HG03108 (cell line): ENCODE data around the gene IBA57.
"Not testable (repeated sequence)": the region's sequence is repeated elsewhere in the genome, so short reads cannot be mapped to it uniquely, and the experiment has no call there.

Experiments used
- ATAC-seq: cut with Tn5 transposase; IDR thresholded peaks from one replicate; pipeline ENCODE4 v1.9.1; 2021; ENCODE audit warnings: moderate library complexity; ENCODE audit not compliant: unreplicated experiment

Gene IBA57

DNA sequence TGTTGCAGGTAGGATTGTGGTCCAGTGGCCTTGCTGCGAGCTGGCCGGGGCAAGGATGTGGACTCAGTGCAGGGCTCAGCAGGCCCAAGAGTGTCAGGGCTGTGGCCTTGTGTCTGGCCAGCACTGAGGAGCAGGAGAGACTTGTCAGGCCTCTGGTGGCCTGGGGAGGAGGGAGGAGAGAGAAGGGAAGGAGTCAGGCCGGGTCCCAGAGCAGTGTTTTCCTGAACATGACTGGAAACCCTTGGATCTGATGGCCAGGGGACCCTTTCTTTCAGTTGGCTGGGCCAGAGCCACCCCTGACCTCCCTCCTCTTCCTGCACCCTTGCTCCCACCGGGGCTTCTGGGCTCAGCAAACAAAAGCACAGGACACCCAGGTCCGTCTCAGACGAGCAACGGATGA lies 5.1 kb downstream of the IBA57 start:
- no peak for ATAC-seq

DNA sequence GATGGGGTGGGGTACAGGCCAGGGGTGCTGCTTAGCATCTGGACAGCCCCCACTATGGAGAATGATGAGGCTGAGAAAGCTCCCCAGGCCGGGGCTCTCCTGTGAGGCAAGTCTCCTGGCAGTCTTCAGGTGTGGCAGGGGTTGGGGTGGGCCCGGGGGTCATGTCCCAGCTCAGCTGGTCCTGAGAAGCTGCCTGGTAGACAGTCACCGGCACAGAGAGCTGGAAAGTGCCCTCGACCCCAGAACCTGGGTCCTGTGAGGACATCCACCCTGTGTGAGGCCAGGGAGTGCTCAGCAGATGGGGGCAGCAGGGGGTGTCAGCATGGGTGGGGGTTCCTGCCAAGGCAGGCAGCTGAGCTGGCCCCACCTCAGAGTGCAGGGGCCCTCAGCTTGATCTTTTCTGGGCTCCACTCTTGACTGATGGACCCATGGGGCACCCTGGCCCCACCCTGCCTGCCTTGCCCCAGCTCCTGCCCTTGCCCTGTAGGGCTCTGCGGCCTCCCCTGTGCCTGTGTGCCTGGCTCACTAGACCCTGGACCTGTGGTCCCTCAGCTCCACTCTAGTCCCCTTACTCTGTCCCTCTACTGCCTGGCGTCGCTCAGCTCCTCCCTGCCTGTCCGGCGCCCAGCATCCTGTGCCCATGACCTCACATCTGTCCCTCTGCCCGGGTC lies 5.8 kb downstream of the IBA57 start:
- ATAC-seq, result no peak

DNA sequence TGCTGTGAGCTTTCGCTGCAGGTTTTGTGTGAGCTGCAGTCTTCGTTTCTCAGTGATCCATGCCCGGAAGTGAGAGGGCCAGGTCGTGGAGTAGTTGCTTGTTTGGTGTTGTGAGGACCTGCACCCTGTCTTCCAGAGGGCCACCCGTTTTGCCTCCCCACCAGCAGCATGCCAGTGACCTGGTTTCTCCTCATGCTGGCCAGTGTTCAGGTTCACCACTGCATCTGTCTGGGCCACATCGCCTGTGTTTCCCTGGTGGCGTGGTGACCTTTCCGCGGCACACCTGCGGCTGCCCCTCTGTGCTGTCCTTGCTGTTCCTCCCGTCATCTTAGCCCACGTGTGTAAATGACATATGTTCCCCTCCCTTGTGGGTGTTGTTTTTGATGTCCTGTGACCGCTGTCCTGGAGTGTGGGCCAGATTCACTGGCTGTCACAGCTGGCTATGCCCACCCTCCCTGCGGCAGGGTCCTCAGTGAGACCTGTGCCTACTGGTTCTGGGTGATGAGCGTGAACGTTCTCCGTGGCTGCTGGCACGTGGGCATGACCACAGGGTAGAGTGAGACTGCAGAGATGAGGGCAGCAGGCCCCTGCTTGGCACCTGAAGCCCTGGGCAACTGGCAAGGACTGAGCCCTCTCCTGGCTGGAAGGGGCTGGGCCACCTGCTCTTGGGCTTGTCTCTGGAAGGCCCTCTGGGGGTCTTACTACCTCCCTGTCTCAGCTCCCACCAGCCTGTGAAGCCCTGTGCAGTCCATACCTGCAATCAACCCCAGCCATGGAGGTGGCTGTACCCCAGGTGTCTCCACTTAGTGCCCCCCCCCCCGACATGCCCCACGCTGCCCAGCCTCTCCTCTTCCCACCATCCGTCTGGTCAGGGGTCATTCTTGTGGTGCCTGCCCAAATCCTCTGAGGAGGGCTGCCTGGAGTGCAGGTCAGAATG lies 7.3 kb downstream of the IBA57 start:
- no peak for ATAC-seq

DNA sequence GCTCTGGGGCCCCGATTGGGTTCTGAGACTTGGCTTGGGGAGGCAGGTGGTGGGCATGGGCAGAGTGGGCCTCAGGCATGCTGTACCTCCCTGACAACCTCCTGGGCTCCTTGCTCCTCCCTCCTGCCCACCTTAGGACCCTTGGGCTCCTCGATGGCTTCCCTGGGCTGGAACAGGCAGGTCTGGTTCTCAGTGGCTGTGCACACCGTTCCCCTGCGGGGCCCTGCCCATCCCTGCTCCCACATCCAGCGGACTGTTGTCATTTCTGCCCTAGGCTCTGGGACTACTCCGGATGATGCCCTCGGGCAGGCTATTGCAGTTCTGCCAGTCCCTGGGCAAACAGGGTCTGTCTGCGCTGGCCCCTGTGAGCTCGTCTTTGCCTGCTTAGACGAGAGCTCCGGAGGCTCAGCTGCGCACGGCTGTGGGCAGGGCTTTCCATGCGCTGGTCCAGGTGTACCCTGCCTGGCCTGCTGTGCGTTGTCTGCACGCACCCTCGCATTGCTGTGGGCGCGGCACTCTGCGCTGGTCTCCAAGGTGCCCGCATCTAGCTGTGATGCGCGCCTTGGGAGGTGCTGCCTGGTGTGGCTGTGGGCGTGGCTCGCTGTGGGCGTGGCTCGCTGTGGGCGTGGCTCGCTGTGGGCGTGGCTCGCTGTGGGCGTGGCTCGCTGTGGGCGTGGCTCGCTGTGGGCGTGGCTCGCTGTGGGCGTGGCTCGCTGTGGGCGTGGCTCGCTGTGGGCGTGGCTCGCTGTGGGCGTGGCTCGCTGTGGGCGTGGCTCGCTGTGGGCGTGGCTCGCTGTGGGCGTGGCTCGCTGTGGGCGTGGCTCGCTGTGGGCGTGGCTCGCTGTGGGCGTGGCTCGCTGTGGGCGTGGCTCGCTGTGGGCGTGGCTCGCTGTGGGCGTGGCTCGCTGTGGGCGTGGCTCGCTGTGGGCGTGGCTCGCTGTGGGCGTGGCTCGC lies 8.2 kb downstream of the IBA57 start:
- ATAC-seq, result not testable (repeated sequence)

DNA sequence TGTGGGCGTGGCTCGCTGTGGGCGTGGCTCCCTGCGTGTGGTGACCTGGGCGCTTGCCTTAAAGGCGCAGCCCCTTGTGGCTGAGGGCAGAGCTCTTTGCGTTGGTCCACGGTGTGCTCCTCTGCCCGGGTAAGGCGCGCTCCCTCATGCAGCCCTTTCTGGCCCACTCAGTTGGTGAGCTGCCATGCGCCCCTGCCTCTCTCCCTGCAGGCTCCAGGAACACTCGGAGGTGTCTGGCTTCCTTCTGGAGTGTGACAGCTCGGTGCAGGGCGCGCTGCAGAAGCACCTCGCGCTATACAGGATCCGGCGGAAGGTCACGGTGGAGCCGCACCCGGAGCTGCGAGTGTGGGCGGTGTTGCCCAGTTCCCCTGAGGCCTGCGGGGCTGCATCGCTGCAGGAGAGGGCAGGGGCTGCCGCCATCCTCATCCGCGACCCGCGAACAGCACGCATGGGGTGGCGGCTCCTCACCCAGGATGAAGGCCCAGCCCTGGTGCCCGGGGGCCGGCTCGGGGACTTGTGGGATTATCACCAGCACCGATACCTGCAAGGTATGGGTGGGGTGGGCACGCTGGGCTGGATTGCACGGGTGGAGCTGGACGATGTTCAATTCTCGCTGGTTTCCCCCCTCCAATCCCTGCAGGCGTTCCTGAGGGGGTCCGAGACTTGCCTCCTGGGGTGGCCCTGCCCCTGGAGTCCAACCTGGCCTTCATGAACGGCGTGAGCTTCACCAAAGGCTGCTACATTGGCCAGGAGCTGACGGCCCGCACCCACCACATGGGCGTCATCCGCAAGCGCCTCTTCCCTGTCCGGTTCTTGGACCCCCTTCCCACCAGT lies 9.1 kb downstream of the IBA57 start:
- no peak for ATAC-seq

DNA sequence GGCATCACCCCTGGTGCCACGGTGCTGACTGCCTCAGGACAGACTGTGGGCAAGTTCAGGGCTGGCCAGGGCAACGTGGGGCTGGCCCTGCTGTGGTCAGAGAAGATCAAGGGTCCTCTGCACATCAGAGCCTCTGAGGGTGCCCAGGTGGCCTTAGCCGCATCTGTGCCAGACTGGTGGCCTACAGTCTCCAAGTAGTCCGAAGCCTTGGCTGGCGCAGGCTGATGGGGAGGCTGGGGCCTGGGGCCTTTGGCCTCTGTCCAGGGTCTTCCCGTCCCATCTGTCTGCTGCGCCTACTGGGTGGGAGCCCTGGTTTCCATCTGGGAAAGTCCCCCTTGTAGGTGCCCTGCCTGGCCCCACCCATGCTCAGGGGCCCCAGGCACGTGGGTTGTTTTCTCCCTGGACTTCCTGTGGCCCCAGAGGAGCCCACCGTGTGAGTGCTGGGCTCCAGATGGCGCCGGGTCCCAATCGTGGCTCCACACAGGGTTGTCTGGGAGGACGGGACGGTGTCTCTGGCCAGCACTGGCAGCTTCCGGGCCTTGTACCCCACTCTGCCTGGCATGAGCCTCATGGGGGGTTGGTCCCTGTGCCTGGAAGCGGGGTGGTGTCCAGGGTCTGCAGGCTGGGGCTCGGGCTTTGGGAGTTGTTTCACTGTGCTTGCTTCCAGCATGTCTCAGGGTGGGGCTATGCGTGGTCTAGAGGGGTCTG lies 9.9 kb downstream of the IBA57 start:
- no peak for ATAC-seq

DNA sequence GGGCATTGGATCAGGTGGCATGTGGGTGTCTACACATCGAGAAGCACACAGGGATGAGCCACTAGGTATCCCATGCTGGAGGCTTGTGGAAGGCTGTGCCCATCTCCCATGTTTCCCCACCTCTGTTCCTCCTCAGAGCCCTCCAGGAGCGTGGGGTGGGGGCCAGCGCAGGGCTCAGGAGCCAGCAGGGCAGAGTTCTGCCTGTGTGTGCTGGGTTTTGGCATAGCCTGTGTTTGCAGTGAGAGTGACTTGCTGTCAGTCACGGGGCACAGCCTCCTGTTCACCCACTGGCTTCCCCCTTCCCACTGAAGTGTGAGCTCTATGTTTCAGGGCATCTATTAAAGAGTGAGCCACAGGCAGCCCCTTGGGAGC lies 10.4 kb downstream of the IBA57 start:
- ATAC-seq, result no peak

DNA sequence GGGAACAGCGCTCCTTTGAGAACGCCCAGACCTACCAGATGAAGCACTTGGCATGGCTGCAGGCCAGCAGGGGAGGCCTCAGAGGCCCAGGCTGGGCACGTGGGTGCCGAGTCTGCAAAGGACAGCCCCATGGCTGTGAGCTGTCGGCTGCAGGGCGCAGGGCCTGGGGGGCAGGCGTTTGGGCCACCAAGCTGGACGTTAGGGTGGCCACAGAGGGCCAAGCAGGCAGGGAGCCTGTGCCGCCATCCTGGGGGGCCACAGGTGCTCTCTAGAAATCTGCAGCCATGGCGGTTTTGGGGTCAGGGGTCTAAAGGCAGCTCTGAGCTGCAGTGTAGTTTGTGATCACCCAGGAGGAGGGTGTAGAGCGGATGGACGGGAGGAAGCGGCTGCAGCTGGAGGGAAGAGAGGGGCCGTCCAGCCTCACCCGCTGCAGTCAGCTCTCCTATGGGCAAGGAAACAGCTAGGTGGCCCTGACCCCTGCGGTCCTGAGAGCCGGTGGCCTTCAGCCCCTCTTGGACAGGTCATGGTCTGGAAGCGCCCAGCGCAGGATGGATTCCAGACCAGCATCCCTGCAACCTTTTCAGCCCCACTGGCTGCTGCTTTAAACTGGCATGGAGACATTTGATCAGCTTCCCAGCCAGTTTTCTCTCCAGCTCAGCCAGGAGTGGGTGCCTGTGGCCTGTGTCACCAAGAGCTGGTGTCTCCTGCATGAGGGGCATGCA lies 11.0 kb downstream of the IBA57 start:
- ATAC-seq, result no peak

DNA sequence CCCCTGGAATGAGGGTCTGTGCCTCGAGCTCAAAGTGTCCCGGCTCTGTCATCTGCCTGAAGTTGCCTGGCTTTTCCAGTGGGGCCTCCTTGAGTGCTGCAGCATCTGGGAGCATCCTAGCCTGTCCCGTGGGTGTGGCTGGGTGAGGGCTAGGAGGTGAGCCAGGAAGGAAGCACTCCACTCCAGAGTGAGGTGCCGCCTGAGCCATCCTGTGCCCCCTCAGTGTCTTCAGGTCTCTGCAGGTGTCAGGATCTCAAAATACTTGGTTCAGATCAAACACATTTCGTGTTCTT lies 11.5 kb downstream of the IBA57 start:
- no peak for ATAC-seq

DNA sequence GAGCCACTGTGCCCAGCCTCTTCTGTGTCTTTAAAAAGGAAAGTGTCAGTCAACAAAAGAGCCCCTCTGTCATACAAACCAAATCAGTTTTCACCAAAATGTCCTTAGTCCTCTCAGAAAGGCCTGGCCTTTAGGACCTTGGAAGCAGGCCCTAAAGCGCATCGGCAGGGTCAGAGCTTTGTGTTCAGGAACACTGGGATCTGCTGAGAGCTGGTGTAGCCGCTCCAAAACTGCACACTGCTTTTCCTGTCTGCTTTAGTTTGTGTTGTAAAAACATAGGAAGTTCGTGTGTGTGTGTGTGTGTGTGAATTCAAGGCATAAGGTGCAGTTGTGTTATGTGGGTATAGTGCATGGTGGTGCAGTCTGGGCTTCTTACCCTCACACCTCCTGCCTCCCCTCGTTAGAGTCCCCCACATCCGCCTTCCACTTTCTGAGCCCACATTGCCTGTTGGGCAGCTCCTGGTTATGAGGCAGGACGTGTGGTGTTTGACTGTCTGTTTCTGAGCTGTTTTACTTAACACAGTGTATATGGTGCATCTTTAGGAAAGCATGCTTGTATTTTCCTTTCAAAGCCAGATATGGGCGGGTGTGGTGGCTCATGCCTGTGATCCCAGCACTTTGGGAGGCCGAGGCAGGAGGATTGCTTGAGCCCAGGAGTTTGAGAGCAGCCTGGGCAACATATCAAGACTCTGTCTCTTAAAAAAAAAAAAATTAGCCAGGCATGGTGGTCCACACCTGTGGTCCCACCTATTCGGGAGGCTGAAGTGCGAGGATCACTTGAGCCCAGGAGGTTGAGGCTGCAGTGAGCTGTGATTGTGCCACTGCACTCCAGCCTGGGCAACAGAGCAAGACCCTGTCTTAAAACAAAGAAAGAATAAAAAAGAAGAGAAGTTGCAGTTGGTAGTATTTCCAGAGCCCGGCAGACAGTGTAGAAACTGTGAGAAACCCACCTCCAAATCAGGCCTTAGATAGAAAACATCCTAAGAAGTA lies 12.4 kb downstream of the IBA57 start:
- ATAC-seq, result no peak

DNA sequence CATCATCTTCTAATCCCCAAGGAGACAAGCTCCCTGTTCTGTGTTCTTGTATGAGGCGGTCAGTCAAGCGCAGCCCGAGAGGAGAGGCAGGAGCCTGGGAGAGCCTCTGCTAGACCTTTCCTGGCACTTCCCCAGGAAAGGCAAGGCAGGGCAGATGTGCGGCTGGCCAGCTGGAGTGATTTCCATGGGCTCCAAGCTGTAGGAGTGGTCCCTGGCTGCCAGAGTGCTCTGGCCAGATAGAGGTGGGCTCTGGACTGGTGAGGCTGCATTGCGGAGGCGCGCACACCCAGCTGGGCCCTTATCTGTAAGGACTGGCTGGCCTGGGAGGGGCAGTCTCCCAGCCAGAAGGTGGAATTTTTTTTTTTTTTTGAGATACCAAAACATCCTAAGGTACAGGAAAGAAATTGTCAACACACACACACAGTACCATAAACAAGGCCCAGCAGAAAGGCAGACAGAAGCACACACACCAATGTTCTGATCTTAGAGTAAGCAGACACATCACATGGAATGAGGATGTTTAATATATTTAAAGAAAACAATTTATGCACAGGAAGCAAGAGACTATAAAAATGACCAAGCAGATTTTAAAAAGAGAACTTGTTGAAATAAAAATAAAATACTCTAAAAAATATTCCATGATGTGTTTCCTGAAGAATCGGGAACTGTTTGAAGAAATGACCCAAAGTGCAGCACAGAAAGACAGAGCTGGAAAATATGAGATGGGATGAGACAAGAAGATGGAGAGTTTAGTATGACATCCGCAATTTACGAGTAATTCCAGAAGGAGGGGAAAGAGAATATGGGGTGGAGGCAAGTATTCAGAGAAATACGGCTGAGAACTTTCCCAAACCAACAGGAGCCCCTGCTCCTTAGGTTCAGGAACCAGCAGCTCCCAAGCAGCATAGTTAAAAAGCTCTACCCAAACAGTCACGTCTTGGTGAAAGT lies 13.4 kb downstream of the IBA57 start:
- ATAC-seq, result no peak

DNA sequence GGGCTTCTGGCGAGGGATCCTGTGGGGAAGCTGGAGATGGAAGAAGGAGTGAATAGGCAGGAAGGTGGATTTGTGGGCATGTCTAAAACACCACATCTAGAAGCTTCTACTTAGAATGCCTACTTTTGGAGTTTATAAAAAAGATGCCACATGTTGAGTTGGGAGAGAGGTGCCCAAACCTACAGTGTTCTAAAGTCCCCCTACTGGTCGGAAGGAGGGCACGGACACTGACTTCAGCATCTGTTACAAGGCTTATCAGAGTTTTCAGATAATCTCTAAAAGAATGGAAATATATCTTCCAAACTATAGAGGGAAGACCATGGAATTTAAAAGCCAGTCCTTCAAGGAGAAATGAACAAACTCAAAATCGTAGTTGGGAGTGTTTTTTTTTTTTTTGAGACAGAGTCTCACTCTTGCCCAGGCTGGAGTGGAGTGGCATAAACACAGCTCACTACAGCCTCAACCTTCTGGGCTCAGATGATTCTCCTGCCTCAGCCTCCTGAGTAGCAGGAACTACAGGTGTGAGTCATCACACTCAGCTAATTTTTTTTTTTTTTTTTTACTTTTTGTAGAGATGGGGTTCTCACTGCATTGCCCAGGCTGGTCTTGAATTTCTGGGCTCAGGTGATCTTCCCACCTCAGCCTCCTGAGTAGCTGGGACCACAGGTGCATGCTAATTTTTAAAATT lies 14.8 kb downstream of the IBA57 start:
- no peak for ATAC-seq

DNA sequence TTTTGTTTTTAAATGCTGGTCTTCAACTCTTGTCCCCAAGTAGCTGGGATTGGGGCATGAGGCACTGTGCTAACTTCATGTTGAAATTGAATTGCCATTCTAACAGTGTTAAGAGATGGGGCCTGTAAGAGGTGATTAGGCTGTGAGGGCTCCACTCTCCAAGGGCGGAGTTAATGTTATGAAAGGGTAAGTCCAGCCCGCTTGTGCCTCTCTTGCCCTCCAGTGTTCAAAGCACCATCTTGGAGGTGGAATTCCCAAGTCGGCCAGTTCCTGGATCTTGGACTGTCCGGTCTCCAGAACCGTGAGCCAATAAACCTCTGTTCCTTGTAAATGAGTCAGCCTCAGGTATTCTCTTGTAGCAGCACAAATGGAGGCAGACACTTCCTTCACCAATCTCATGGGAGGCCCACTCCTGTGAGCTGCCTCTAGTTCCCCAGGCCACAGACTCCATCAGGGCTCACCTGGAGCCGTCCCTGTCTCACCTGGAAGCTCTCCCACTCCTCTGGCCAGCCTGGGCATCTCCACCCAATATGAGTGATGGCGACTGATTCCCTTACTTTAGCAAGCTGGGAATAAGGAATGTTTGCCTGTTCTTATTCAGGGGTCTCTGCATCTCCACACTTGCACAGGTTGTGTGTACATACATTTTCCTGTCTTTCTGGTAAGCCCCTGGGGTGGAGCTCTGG lies 15.5 kb downstream of the IBA57 start:
- no peak for ATAC-seq

DNA sequence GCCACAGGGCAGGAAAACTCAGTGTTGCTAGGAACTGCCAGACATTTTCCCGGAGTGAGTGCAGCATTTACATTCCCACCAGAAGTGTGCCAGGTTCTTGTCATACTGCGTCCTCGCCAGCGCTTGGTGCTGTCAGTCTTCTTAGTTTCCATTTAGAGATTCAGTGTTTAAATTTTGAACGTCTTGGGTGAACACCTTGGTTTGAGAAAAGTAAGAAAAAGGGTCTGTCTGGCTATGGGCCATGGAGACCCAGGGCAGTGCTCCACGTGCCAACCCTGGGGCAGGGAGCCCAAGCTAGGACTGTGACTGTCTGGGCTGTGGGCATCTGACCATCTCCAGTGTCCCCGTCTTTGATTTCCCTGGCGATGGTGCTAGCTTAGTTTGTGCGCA lies 16.0 kb downstream of the IBA57 start:
- ATAC-seq, result no peak

DNA sequence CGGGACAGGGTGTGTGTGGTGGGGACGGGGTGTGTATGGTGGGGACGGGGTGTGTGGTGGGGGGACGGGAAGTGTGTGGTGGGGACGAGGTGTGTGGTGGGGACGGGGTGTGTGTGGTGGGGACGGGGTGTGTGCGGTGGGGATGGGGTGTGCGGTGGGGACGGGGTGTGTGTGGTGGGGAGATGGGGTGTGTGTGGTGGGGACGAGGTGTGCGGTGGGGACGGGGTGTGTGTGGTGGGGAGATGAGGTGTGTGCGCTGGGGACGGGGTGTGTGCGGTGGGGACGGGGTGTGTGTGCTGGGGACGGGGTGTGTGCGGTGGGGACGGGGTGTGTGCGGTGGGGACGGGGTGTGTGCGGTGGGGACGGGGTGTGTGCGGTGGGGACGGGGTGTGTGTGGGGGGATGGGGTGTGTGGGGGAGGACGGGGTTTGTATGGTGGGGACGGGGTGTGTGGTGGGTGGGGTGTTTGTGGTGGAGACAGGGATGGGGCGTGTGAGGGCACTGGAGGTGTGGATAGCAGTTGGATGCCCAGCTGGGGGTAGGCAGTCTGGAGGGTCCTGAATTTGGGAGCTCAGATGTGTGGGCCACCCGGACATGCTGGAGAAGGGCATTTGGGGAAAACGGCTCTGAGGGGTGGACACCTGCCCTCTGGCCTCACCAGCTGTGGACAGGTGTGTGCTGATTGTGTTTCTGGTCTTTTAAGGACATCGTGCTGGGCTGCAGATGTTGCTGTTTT lies 16.9 kb downstream of the IBA57 start:
- ATAC-seq, result no peak
